ENCODE measurements around the gene LCAT.
A peak's percentile ranks its signal among the peaks of the same experiment; 100 is the strongest.

Gene LCAT

GRCh38 chr16:67968400-67969253 lies 24.7 kb upstream of the LCAT start, which contains the start of gene SLC12A4:
Gene SLC12A4 (minus strand): TSS chr16:67968637. CDS start chr16:67968553, 84 bp downstream.
- DNase-seq (ENCODE audit: low spot score), result peak; percentile 55

- DNase-seq (ENCODE audit: low spot score), result no peak
Observed at GRCh38 chr16:67967958-67968399, 24.1 kb upstream of the LCAT start.

- DNase-seq (ENCODE audit: low spot score), result no peak
Observed at GRCh38 chr16:67967183-67967957, 23.4 kb upstream of the LCAT start.

- no peak for DNase-seq (ENCODE audit: low spot score)
Observed at GRCh38 chr16:67966549-67967182, 22.7 kb upstream of the LCAT start.

- no peak for DNase-seq (ENCODE audit: low spot score)
Observed at GRCh38 chr16:67965668-67966548, 22.0 kb upstream of the LCAT start.

- DNase-seq (ENCODE audit: low spot score), result no peak
Observed at GRCh38 chr16:67964477-67965131, 20.7 kb upstream of the LCAT start.

GRCh38 chr16:67963662-67964321 lies 19.9 kb upstream of the LCAT start:
- no peak for DNase-seq (ENCODE audit: low spot score)

- DNase-seq (ENCODE audit: low spot score), result no peak
Observed at GRCh38 chr16:67963292-67963661, 19.4 kb upstream of the LCAT start.

- no peak for DNase-seq (ENCODE audit: low spot score)
Observed at GRCh38 chr16:67962135-67962534, 18.2 kb upstream of the LCAT start.

- DNase-seq (ENCODE audit: low spot score), result no peak
Observed at GRCh38 chr16:67961551-67961957, 17.6 kb upstream of the LCAT start.

GRCh38 chr16:67959536-67960329 lies 15.8 kb upstream of the LCAT start:
- DNase-seq (ENCODE audit: low spot score), result no peak

- DNase-seq (ENCODE audit: low spot score), result no peak
Observed at GRCh38 chr16:67957622-67958021, 13.7 kb upstream of the LCAT start.

- no peak for DNase-seq (ENCODE audit: low spot score)
Observed at GRCh38 chr16:67954421-67955196, 10.7 kb upstream of the LCAT start.

- DNase-seq (ENCODE audit: low spot score), result no peak
Observed at GRCh38 chr16:67953641-67954375, 9.9 kb upstream of the LCAT start.

GRCh38 chr16:67951485-67951884 lies 7.6 kb upstream of the LCAT start:
- peak; percentile 94 for DNase-seq (ENCODE audit: low spot score)

- no peak for DNase-seq (ENCODE audit: low spot score)
Observed at GRCh38 chr16:67950335-67950843, 6.5 kb upstream of the LCAT start.

- no peak for DNase-seq (ENCODE audit: low spot score)
Observed at GRCh38 chr16:67949645-67950044, 5.7 kb upstream of the LCAT start.

GRCh38 chr16:67948015-67948414 lies 4.1 kb upstream of the LCAT start:
- no peak for DNase-seq (ENCODE audit: low spot score)

All from globus pallidus (tissue), 1 donor.